Stimulated activated CD8-positive, alpha-beta memory T cell treated with anti-CD3 and anti-CD28 coated beads, Interleukin-4, amount 100 ng/mL, for 1 hour (primary cell): Measurements from ENCODE around the gene AGBL4.

ENCODE experiments used
- DNase-seq, 2 donors: peaks; one replicate each; pipeline ENCODE4 v3.0.0-alpha.2; 2020; ENCODE audit warnings: low read depth in 2 of 2, low spot score in 1 of 2

The AGBL4 gene

DNA sequence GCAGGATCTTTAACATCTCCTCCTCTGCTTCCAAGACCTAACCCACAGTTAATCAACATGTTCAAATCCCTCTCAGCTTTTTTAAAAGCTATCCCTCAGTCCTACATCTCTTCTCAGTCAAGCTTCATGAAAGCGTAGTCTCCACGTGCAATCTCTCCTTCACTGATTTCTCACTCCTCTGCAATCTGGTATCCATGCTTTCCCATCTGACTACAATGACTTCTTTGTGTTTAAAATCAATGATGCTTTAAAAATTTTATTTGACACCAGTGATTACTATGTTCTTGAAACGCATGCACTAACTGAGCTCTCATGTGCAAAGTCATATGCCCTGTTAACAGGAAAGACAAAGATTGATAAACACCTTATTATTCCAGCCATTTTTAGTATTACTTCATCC is 1179.6 kb downstream of the AGBL4 start:
- no peak for DNase-seq

GRCh38 chr1:48841966-48842365 is 1181.8 kb downstream of the AGBL4 start:
- DNase-seq, result no peak

GRCh38 chr1:48841461-48841860 is 1182.3 kb downstream of the AGBL4 start:
- no peak for DNase-seq

DNA sequence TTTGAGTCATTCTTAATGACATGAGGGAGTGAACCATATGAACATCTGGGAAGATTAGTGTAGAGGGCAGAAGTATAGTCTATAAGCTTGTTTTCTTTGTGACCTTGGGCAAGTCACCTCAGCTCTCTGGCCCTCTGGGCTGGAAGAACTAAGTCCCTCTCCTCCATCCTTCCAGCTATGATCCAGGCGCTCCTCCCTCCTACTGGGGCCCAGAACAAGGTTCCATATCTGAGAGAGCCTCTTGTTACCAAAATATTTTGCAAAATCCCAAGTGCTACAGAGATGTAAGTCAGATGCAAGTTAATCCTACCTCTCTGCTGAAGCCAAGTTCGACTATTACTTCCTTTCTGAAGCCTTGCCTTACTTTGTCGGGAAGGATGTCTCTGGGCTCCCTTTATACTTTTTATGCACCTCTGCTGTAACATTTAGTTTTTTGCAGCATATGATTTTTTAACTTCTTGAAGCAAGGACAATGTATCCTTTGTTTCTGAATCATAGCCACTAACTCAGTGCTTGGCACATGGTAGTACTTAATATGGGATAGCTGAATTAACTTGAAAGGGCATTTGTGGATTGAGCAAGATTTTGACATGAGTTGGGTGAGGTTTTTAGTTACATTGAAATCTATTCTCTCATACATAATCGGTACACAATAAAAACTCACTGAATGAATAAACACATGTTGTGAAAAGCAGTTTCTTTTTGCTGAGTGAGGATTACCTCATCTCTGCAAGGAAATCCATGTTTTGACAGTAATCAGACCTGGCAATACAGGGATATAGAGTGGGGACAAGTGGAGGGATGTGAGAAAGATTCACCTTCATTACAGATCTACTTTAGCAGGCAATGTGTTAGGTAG is 1192.4 kb downstream of the AGBL4 start:
- DNase-seq, result no peak

DNA sequence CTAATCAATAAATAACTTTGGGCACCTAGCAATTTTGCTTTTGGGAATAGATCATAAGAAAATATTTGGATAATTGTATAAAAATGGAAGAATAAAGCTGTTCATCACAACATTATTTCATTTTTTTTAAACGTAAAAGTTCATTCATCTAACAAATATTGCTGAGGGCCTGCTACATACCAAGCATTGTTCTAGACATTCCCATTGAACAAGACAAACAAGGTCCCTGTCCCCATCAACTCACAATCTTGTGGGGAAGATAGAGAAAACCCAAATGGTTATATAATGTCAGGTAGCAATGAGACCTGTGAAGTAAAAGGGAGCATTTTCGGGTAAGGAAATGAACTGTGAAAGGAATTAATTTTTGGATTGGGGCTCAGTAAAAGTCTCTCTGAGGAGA is 1193.0 kb downstream of the AGBL4 start:
- DNase-seq, result no peak

- DNase-seq, result no peak
Measured at GRCh38 chr1:48829446-48829845, 1194.3 kb downstream of the AGBL4 start.

DNA sequence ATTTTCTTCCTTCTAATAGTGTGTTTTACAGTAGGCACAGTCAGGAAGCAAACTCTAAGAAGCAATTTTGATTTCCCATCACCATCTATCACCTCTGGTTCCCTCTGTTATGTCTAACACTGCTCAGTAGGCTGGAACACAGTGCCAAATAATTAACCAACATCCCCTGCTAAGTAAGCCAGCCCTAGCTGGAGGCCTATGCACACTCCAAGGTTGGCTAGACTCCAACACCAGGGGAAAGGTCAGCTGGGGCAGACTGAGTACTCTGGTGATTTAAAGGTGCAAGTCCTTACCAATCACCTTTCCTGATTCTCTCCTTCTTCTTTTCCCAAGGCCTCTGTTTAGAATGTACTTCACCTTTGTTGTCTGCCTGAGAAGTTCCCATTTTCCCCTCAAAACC is 1200.6 kb downstream of the AGBL4 start:
- no peak for DNase-seq

DNA sequence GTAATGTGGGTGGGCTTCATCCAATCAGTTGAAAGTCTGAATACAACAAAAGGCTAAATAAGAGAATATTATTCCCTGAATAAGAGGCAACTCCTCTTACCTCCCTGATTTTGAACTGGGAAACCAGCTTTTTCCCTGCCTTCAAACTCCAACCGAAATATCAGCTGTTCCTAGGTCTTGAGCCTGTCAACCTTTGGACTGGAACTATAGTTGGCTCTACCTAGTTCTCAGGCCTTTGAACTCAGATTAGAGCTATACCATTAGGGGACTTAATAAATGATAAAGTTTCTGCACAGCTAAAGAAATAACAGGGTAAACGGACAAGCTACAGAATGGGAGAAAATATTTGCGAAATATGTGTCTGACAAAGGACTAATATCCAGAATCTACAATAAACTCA is 1203.3 kb downstream of the AGBL4 start:
- no peak for DNase-seq

GRCh38 chr1:48817505-48818114 is 1206.1 kb downstream of the AGBL4 start:
- no peak for DNase-seq

DNA sequence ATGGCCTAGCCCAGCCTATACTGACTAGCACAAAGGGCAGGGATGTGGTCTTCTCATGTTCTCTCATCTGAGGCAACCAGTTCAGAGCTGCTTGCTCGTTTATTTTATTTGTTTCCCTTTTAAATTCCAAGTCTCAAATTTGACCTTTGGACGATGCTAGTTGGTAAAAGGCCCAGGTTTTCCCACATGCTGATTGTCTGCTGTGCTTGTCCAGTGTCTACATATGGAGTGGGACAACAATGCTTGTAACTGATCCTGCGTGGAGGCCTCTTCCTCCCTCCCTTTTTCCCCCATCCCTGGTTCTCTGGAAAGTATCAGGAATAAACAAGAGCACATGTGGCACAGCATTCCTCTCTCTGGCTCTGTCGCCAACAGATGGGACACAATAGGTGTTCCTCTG is 1213.0 kb downstream of the AGBL4 start:
- DNase-seq, result no peak

DNA sequence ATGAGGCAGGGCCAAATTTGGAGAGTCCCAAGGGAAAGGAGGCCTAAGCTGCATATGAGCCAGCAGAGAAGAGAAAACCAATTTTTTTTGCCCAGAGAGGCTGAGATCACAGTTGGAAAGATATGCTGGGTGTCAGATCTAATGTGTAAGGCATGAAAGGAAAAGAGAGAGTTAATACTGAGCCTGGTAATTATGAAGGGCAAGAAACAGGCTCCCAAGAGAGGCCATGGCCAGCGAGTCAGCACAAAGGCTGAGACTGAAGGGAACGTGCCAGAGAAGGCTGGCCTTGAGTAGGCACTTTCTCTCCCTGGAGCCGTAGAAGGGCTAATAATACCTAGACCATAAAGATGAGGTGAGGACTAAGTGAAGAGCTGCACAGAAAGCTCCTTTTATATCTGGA is 1215.3 kb downstream of the AGBL4 start:
- DNase-seq, result no peak

- DNase-seq, result no peak
Measured at GRCh38 chr1:48807554-48808260, 1216.0 kb downstream of the AGBL4 start.

DNA sequence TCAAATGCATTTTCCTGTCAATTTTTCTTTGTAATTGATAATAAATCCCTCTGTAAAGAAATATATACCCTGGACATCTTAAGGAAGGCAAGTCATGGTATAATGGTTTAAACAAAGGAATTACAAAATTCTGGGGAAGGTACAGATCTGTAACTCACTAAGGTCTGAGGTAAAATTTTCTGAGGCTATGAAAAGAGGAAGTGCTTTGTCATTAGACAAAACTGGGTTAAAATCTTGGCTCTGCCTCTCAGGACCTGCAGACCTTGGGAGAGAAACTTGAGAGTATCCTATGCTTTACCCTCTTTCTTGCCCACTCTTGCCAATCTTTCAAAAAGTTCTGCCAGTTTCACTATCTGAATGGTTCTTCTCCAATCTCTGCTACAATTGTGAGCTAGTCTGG is 1220.3 kb downstream of the AGBL4 start:
- DNase-seq, result no peak

DNA sequence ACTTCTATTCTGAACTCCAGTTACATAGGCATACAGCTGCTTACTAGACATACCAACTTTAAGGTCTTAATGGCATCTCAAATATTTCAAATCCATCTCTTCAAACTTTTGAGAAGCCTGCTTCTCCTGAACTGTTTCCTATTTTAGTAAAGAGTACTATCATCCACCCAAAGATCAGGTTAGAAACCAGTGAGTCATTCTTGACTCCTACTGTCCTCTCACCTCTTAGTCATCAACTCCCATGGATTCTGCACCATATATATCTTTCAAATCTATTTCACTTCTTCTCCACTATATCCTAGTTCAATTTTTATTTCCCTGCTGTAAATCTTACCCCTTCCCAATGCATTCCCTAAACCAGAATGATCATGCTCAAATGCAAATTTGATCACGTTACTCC is 1228.9 kb downstream of the AGBL4 start:
- DNase-seq, result no peak

GRCh38 chr1:48793863-48794262 is 1229.9 kb downstream of the AGBL4 start:
- DNase-seq, result no peak

- no peak for DNase-seq
Measured at GRCh38 chr1:48792961-48793360, 1230.8 kb downstream of the AGBL4 start.

GRCh38 chr1:48790397-48790796 is 1233.4 kb downstream of the AGBL4 start:
- DNase-seq, result no peak

DNA sequence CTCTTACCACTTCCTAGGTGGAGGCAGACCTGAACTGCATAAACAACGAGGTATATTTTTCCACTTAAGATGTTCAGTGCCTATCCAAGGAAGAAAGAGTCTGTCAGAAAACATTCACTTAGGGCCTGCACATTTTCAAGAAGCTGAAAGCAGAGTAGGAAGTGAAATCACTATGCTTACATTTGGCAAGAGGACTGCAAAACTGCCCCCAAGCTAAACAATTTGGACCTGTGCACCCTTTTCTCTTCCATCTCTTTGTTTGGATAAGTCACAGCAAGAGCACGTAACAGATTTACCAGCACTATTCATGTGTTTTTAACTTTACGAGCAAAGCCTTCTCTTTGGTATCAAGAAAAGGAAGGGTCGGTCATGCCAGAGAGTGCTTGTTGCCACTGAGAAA is 1233.9 kb downstream of the AGBL4 start:
- DNase-seq, result no peak

DNA sequence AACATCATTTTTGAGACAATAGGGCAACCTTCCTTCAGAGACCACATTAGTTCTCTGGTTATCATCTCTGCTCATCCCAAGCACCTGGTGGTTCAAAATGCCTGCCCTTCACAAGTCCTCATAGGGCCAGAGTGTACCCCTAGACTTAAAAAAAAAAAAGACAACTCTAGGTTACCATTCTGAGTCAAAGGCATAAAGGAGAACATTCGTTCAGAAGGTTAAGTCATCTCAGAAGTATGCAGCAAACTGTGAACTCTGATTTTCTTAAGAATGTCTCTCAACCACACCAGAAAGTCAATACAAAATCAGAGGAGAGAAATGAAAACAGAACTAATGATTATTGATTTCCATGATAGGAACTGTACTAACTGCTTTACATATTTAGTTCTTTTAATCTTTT is 1237.9 kb downstream of the AGBL4 start:
- DNase-seq, result no peak

DNA sequence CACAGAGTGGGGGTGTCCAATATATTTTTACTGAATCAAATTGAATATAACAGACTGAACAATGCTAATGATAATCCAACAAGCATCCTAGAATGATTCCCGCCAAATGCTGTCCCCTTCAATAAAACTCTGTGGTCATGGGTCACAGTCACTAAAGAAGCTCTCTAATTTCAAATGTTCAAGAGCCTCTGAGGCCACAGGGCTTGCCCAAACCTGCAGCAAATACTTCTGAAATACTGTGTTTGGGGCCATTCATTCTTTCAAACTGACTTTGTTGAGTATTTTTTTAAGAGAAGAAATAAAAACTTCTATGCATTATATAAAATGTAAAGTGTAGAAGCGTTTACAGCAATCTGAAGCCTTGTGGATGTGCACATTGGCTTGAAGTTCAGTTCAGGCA is 1239.5 kb downstream of the AGBL4 start:
- DNase-seq, result no peak

- no peak for DNase-seq
Measured at GRCh38 chr1:48777219-48777895, 1246.4 kb downstream of the AGBL4 start.
